ENCODE measurements around the gene PYDC1. TPM values are rescaled to one million over a fixed set of nuclear protein-coding genes. Genes with fewer than 3 reads are reported as not detected.

The PYDC1 gene
- total and polyA plus RNA-seq, 2 of the 13 experiments (the other 11 are each of a cell fraction or from before 2014, with no cell fraction given): not detected

- TF ChIP-seq ZNF296 (CRISPR knock-in tag; conservative IDR thresholded peaks at IDR 0.05) (peak; percentile 52; the same call in 1 of the 2 replicates), ZNF282 (IDR thresholded peaks at IDR 0.05; ENCODE audit: partially characterized antibody) (no peak), RBM39 (IDR thresholded peaks at IDR 0.05; ENCODE audit: low read depth, low read length, poor library complexity, severe bottlenecking) (no peak), ZNF34 (CRISPR knock-in tag; IDR thresholded peaks at IDR 0.05; ENCODE audit: borderline replicate concordance) (no peak), AHR (CRISPR knock-in tag; IDR thresholded peaks at IDR 0.05) (0 out of 2 replicates have a peak, but pooled peaks have one; percentile 16), SALL1 (CRISPR knock-in tag; IDR thresholded peaks at IDR 0.05) (peak; percentile 36), TBX2 (CRISPR knock-in tag; IDR thresholded peaks at IDR 0.05; ENCODE audit: borderline replicate concordance) (peak; percentile 25; the same call in 1 of the 2 replicates), ZNF614 (CRISPR knock-in tag; IDR thresholded peaks at IDR 0.05; ENCODE audit: borderline replicate concordance) (no peak), TAF1 (CRISPR knock-in tag; IDR thresholded peaks at IDR 0.05) (0 out of 2 replicates have a peak, but pooled peaks have one; percentile 14), HNRNPK (IDR thresholded peaks at IDR 0.05; ENCODE audit: low read depth, low read length, poor library complexity, severe bottlenecking) (peak; percentile 80), ZGPAT (CRISPR knock-in tag; IDR thresholded peaks at IDR 0.05) (peak; percentile 40; the same call in 1 of the 2 replicates), KIAA2018 (CRISPR knock-in tag; IDR thresholded peaks at IDR 0.05; ENCODE audit: borderline replicate concordance) (no peak), KDM5B (CRISPR knock-in tag; IDR thresholded peaks at IDR 0.05; ENCODE audit: borderline replicate concordance) (peak; percentile 8; the same call in 1 of the 2 replicates), RFX5 (IDR thresholded peaks at IDR 0.05; ENCODE audit: low read depth, low read length) (no peak), FOXK2 (IDR thresholded peaks at IDR 0.05) (no peak), MAX (IDR thresholded peaks at IDR 0.05) (peak; percentile 38; the same call in 1 of the 2 replicates), ZNF782 (CRISPR knock-in tag; IDR thresholded peaks at IDR 0.05; ENCODE audit: borderline replicate concordance) (peak; percentile 73; the same call in 1 of the 2 replicates), SMAD9 (CRISPR knock-in tag; IDR thresholded peaks at IDR 0.05) (no peak), ZNF891 (CRISPR knock-in tag; IDR thresholded peaks at IDR 0.05) (peak; percentile 40; the same call in 1 of the 2 replicates)
These were observed 14.2 kb downstream of the PYDC1 start, which contains the start of gene PYCARD (continued) for GRCh38 chr16:31202414-31203375.

Data from HepG2 (cell line).